GM19397 (cell line): Measurements from ENCODE around the gene FANK1.
"Not testable (repeated sequence)": the region's sequence is repeated elsewhere in the genome, so short reads cannot be mapped to it uniquely, and the experiment has no call there.

ENCODE experiments used
- ATAC-seq: cut with Tn5 transposase; IDR thresholded peaks from one replicate; pipeline ENCODE4 v1.9.1; 2021; ENCODE audit warnings: mild to moderate bottlenecking, moderate library complexity; ENCODE audit not compliant: unreplicated experiment

FANK1 gene

DNA sequence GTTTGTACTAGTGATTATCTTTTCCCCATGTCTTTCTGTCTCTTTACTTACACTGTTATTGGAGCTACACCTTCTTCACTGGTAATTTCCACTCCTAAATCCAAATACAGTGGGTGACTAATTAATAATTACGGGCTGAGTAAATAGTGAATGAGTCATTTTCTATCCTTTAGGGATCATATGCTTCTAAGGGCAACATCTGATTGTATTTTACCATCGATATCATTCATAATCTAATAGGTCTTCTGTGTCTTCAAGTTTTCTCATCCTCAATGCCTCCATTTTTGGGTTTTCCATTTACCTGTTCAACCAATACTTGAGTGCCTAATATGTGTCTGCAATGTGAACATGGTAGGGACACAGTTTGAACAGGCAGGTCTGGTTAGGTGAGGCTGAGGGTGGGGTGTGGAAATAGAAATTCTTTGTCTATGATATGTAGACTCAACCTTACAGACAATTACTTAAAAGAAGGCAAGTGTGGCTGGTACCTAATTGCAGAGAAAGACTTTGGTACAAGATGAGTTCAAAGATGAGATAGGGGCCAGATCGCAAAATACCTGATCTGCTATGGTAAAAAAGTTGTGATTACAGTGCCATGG, 9.4 kb upstream of the FANK1 start:
- ATAC-seq: no peak

DNA sequence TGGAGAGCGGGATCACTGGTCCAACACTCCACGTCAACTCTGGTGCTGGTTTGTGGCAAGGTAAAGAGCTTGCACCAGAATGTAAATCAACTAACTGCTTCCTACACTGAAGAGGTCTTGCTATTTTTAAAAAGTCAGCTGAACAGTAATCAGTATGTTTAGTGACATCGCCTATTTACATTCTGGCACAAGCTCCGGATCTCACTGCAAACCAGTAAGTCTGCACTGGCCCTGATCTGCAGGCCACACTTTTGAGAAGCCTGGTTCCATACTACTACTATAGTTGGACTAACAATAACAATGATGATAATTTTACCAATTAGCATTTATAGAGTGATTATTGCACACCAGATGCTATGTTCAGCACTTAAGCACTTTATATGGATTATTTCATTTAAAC, 6.9 kb upstream of the FANK1 start:
- ATAC-seq: not testable (repeated sequence)

DNA sequence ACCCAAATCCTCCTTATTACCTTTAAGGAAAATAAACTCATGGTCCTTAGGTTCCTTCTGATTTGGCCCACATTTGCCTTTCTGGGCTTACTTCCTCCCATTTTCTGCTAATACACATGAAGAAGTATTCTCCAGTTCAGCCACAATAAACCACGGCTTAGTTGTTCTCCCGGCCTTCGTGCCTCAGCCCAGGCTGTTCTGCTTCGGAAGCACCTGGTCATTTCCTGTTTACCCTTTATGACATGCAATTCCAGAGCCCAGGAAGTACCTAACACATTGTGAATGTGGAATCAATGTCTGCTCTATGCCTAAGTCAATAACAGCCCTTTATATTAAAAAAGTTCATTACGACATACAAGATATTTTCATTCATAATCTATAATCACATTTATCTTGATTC, 4.0 kb upstream of the FANK1 start:
- ATAC-seq: not testable (repeated sequence)

DNA sequence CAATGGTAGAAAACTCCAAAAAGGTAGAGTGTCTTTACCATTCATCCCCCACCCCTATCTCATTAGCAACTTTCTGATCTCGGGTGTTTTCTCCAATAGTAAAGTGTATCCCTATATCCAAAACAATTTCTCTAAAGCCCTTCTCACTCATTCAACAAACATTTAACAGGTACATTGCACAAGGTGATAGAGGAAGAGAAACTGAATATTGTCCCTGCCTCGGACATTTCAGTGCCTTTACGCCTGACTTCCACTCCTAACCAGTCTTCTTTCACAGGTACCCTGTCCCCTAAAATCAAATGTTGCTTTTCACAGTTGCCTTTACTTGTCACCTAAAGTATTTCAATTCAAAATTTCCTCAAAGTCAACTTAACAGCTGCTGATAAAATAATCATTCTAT, 2.2 kb upstream of the FANK1 start:
- not testable (repeated sequence) for ATAC-seq

DNA sequence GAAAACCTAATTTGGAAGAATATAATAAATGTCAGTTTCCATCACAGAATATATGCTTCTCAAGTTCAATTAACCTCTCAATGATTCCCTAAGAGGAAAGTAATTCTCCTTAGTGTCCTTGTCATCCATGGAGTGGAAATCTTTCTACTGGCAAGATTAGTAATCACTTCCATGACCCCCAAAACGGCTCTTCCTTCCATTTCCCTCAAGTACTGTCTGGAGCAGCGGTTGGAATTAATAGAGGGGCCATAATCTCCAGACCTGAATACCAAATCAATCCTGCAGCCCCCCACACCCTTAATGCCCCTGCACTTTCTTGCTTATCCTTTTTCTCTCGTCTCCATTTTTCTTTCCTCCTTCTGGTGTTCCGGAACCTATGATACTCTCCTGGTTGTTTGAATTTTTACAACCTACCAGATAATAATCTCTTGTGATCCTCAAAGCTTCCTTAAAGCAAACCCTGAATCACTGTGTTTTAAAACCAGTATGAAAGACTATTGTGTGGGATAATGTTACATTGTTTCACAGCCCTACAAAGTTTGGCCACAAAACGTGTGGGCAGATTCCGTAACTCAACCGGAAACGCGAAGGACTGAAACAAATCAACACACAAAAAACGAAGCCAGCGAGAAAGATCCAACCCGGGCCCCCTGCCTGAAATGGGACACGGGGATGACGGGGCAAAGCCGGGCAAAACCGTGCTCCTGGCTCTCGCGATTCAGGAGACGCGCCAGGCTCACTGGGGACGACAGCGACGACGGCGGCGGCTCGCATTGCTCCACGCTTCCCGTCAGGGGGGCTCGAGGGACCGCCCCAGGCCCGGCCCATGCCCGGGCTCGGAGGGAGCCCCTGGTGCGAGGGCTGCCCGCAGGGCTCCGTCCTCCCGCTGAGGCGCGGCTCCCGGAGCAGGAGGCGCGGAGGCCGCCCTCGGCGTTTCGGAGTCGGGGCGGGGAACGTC, 955 bp upstream of the FANK1 start:
- ATAC-seq: peak; percentile 59

DNA sequence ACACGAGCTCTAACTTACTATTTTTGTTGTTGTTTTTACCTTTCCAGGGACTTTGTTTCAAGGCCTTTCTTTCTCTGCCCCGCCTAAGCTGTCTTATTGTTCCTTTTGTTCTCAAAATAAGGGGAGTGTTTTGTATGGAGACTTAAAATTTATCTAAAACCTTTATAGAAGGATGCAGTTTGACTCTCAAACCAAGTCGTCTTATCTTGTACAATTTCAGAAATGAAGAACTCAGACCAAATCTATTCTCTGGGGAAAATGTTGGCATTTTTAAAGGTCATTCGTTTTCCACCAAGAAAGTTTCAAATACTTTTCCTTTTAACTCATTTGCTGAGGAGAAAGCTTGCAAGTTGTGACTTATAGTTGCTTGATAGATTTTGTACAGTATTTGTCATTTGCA, 953 bp downstream of the FANK1 start:
- ATAC-seq: not testable (repeated sequence)

DNA sequence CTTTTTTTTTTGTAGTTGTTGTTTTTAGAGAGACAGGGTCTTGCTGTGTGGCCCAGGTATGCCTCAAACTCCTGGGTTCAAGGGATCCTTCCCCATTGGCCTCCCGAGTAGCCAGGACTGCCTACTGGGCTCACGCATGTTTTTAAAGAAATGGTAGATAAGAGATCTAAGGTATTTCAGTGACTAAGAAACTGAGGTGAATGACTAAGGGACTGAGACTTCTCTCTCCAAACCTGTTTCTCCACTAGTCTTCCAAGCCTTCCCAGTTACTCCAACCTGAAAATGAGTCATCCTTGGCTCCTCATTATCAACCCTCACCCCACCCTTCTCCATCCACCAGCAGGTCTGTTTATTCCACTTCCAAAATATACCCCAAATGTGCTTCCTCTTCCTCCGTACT, 4.6 kb downstream of the FANK1 start:
- not testable (repeated sequence) for ATAC-seq

DNA sequence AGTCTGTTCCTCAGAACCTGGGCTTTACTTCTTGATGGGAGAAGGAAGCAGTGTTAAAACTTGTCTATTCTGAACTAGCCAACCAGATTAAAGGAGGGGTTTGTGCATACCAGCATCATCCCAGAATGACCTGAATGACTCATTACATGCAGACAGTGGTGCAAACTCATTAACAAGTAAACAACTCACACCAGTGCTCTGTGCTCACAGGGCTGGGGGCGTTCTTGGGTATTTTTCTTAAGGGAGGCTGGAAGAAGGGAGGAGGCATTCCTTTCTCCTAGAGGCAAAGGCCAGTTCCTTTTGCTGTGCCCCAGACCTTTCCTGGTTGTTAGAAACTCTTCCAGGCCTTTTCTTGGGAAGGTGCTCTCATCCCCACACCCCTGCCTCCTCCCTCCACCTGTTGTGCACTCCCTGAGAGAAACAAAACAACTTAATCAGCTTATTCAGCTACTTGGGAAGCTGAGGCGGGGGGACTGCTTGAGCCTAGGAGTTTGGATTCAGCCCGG, 6.8 kb downstream of the FANK1 start:
- ATAC-seq: not testable (repeated sequence)

DNA sequence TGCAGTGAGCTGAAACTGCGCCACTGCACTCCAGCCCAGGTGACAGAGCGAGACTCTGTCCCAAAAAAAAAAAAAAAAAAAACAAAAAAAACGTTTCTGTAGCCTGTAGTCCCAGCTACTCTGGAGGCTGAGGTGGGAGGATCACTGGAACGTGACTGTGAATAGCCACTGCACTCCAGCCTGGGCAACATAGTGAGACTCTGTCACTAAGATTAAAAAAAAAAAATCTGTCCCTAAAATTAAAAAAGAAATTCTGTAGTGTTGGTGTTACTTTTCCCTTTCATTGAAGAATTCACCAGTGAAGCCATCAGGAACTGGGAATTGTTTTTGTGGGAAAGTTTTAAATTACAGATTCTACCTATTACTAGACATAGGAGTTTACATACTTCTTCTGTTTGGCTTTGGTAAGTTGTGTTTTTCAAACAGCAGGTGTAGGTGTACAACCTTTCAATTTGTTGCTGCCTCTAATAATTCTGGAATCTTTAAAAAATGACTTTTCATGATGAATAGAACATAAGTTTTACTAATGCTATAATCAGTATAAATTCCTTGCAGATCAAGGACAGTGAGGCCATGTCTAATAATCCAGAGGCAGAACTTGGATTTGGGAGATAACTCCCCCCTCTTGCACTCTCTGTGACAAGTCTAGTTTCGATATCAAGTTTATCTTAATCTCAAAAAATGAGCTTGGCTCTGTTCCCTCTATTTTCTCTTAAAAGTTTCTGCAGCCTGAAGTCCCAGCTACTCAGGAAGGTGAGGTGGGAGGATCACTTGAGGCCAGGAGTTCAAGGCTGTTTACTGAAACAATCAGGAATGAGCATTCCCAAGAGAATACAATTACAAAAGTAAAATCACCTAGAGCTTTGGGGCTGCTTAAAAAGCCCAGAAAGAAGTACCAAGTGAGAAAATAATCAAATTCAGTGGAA, 9.0 kb downstream of the FANK1 start:
- not testable (repeated sequence) for ATAC-seq

DNA sequence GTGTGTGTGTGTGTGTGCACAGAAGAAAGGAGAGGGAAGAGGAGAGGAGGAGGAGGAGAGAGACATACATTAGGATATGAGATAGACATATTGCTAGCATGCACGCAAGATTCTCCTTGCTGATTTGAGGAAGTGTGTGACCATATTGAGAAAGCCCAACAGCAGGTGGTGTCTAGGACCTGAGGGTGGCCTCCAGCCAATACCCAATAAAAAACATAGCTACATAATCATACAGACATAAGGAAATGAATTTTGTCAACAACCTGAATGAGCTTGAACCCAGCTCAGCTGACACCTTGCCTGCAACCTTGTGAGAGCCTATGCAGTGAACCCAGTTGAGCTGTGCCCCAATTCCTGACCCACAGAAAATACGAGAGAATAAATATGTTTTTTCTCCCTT, 11.2 kb downstream of the FANK1 start:
- ATAC-seq: not testable (repeated sequence)

DNA sequence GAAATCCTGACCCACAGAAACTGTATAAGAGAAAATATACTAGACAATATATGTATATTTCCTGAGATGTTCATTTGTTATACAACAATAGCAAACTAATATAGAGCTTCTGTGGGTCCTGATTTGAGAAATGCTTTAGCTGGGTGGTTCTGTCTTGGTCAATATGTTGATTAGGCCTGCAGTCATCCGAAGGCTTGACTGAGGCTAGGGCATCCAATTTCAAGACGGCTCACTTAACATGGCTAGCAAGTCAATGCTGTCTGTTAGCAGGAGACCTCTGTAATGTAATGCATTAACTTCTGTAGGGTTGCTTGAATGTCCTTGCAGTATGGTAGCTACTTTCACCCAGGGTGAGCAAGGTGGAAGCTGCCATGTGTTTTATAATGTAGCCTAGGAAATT, 12.4 kb downstream of the FANK1 start:
- ATAC-seq: not testable (repeated sequence)

DNA sequence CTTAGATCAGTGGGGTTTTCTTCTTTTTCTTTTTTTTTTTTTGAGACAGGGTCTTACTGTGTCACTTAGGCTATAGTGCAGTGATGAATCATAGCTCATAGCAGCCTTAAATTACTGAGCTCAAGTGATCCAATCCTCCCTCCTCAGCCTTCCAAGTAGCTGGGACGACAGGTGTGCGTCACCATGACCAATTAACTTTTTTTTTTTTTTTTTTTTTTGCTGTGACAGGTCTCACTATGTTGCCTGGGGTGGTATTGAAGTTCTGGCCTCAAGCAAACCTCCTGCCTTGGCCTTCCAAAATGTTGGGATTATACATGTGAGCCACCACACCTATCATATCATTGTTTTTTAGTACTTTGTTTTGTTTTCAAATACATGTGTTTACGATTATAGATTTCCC, 13.1 kb downstream of the FANK1 start:
- ATAC-seq: not testable (repeated sequence)

DNA sequence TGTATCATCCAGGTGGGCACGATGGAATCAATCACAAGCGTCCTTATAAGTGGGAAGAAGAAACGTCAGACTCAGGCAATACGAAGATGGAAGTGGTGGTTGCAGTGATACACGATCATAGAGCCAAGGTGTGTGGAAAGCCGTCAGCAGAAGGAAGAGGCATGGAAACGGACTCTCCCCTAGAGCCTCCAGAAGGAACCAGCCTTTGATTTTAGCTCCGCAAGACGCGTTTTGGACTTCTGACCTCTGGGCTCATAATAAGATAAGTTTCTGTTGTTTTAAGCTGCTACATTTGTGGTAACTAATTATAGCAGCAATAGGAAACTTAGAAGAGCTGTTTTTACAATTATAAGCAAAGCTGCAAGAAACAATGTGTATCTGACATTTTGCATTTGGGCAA, 14.8 kb downstream of the FANK1 start:
- no peak for ATAC-seq

DNA sequence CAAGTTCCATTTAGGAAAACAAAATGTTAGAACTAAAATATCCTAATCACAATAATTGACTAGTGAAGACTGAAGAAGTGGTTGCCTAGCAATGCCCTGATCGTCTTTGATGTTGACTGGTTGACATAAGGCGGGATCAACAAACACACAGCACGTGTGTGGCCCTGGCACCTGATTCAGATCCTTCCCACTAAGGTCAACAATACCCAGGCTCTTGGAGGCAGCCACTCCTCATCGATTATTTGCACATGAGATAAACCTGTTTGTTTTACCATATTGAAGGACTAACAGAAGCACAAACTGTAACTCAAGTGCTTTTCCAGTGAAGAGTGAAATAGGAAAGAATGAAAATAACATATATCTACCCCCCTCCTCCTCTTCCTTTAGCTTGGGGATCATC, 15.6 kb downstream of the FANK1 start:
- no peak for ATAC-seq

DNA sequence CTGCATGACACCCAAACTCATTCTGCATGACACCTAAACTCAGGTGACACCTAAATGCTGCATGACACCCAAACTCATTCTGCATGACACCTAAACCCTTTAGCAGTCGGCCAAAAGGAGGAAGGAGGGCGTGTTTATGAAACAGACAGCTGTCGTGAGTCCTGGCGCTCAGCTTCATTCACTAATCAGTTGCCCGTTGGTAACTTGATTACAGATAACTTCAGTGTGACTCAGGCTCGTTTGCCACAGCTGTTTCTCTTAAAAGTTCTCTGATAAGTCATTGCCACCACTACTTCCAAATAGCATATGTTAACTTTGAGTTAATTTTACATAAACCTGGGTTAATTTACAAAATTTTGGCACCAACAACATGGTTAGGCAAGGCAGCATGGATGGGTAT, 16.9 kb downstream of the FANK1 start:
- not testable (repeated sequence) for ATAC-seq

DNA sequence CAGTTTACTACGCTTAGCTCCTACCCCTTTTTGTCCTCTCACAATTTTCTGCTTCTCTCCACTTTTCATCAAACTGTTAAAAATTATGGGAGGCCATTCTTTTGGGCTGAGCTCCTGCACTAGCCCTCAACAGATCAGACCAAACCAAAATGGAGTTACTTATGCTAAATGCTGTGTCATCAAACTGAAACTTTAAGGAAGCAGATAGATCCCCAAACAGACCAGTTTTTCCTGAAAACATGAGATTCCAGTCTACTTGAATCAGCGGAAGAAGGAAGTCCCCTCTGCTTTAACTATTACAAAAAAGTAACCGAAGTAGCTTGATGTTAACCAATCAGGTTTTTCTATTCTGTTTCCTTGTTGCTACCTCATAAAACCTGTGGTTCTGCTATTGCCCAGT, 20.6 kb downstream of the FANK1 start:
- no peak for ATAC-seq

DNA sequence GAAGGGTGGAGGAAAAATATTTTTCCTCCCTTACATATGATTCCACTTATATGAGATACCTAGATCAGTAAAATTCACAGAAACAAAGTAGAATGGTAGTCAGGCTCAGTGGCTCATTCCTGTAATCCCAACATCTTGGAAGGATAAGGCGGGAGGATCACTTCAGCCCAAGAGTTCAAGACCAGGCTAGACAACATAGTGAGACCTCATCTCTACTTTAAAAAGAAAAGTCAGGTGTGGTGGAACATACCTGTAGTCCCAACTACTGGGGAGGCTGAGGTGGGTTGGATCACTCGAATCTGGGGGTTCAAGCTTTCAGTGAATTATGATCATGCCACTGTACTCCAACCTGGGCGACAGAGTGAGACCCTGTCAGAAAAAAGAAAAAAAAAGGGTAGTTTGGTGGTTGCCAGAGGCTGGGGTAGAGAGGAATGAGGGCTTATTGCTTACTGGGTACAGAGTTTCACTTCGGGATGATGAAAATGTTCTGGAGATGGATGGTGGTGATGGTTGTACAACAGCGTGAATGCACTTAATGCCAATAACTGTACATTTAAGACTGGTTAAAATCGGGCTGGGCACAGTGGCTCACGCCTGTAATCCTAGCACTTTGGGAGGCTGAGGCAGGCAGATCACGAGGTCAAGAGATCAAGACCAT, 21.5 kb downstream of the FANK1 start:
- not testable (repeated sequence) for ATAC-seq

DNA sequence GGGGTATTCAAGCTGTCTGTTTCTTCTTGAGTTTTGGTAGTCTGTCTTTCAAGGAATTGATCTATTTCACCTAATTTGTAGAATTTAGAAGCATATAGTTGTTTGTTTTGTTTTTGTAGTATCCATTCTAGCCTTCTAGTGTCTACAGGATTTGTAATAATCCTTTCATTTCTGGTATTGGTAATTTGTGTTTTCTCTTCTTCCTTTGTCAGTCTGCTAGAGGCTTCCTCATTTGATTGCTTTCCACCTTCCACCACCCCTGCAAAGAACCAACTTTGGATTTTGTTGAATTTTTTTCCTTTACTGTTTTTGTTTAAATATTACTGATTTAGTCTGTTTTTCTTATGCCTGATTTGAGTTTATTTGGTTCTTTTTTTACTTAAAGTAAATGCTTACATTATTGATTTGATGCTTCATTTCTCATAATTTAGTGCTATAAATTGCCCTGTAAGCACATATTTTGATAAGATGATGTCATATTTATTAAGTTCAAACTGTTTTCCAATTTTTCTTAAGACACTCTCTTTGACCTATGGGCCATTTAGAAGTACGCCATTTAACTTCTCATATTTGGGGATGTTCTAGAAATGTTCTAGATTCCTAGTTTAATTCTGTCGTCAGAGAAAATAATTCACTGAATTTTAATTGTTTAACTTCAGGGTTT, 25.4 kb downstream of the FANK1 start:
- ATAC-seq: not testable (repeated sequence)

DNA sequence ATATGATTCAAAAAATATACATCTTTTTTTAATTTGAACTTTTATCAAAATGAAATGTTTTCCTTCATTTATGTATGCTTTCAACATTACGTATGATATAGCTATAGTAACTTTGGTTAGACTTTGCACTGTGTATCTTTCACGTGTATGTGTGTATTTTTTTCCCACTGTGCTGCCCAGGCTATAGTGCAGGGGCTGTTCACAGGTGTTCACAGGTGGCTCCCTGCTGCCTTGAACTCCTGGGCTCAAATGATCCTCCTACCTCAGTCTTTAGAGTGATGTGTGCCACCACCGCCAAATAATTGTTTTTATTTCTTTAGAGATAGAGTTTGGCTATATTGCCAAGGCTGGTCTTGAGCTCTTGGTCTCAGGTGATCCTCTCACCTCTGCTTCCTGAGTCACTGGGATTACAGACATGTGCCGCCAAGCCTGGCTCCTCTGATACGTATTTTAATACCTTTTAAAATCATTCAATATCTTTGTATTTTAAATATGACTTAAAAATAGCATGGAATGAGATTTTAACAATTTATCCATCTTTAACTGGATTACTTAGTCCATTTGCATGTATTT, 29.0 kb downstream of the FANK1 start:
- no peak for ATAC-seq

DNA sequence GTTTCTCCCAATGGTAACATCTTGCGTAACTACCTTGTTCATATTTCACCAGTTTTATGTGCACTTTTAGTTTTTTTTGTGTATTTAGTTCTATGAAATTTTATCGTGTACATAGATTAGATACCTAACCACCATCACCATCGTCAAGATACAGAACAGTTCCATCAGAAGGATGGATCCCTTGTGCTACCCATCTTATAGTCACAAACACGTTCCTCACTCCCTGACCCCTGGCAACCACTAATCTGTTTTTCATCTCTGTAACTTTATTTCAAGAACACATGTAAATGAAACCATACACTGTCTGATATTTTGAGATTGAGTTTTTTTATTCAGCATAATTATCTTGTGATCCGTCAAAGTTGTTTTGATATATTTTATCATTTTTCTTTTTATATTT, 29.9 kb downstream of the FANK1 start:
- ATAC-seq: no peak
